OCI-LY1 (cell line): ENCODE measurements around the gene METTL22.

ENCODE experiments used
- H2AFZ ChIP-seq: fragments of 200-600 bp; sonication (generic), shearing (Covaris generic); 2 replicates; pipeline ENCODE4 v1.6.0; 2014; ENCODE audit warnings: antibody characterized with exemption, mild to moderate bottlenecking, low read length
- H3F3A ChIP-seq: fragments of 200-600 bp; sonication (generic), shearing (Covaris generic); 2 replicates; pipeline ENCODE4 v1.6.0; 2014; ENCODE audit warnings: mild to moderate bottlenecking, antibody characterized with exemption, low read length, moderate library complexity; ENCODE audit not compliant: insufficient read depth
- H3K27ac ChIP-seq: fragments of 200-600 bp; sonication (generic); 2 replicates; pipeline ENCODE4 v1.5.1; 2014; ENCODE audit warnings: low read length, mixed run types, mild to moderate bottlenecking, low read depth; ENCODE audit not compliant: poor library complexity, severe bottlenecking
- H3K27me3 ChIP-seq: fragments of 200-600 bp; sonication (generic); 2 replicates; pipeline ENCODE4 v1.6.0; 2014; ENCODE audit warnings: antibody characterized with exemption, mild to moderate bottlenecking, low read length, moderate library complexity; ENCODE audit not compliant: insufficient read depth
- H3K36me3 ChIP-seq: fragments of 200-600 bp; sonication (generic); 2 replicates; pipeline ENCODE4 v1.6.1; 2014; ENCODE audit warnings: mild to moderate bottlenecking, antibody characterized with exemption, low read length, moderate library complexity, mixed read lengths; ENCODE audit not compliant: insufficient read depth
- H3K4me1 ChIP-seq: fragments of 200-600 bp; sonication (generic); 2 replicates; pipeline ENCODE4 v1.5.1; 2014; ENCODE audit warnings: mild to moderate bottlenecking, low read length, moderate library complexity; ENCODE audit not compliant: insufficient read depth, severe bottlenecking
- H3K4me2 ChIP-seq: fragments of 200-600 bp; sonication (generic), shearing (Covaris generic); 2 replicates; pipeline ENCODE4 v1.6.1; 2014; ENCODE audit warnings: low read length
- H3K4me3 ChIP-seq: fragments of 200-600 bp; sonication (generic); 2 replicates; pipeline ENCODE4 v1.5.1; 2014; ENCODE audit warnings: low read length, low read depth, mild to moderate bottlenecking, mixed read lengths; ENCODE audit not compliant: poor library complexity, severe bottlenecking
- H3K79me2 ChIP-seq: fragments of 200-600 bp; shearing (Covaris generic); 2 replicates; pipeline ENCODE4 v1.6.1; 2016; ENCODE audit warnings: mixed run types, low read length, mixed read lengths; ENCODE audit not compliant: insufficient read depth
- H3K9ac ChIP-seq: fragments of 200-600 bp; sonication (generic), shearing (Covaris generic); 2 replicates; pipeline ENCODE4 v1.6.1; 2014; ENCODE audit warnings: mild to moderate bottlenecking, low read length, mixed read lengths
- H3K9me2 ChIP-seq: fragments of 200-600 bp; sonication (generic), shearing (Covaris generic); 2 replicates; pipeline ENCODE4 v1.6.1; 2014; ENCODE audit warnings: low read depth, mild to moderate bottlenecking, low read length, mixed read lengths
- H3K9me3 ChIP-seq: fragments of 200-600 bp; shearing (Covaris generic); 2 replicates; pipeline ENCODE4 v1.6.1; 2014; ENCODE audit warnings: low read length, mixed read lengths
- H4K20me1 ChIP-seq: fragments of 200-600 bp; sonication (generic), shearing (Covaris generic); 2 replicates; pipeline ENCODE4 v1.6.0; 2016; ENCODE audit warnings: mild to moderate bottlenecking, low read length; ENCODE audit not compliant: insufficient read depth
- CTCF ChIP-seq: fragments of 200-600 bp; sonication (generic), shearing (Covaris generic); IDR thresholded peaks from 2 replicates; pipeline ENCODE4 v1.5.1; 2017; ENCODE audit warnings: mild to moderate bottlenecking, antibody characterized with exemption, low read length, moderate library complexity, mixed read lengths
- EZH2 ChIP-seq: fragments of 200-600 bp; sonication (generic), shearing (Covaris generic); IDR thresholded peaks from 2 replicates; pipeline ENCODE4 v1.8.0; 2017; ENCODE audit warnings: borderline replicate concordance, mixed run types, mild to moderate bottlenecking, antibody characterized with exemption, low read length, moderate library complexity, mixed read lengths

METTL22 gene

GRCh38 chr16:8583732-8584131 is 37.8 kb upstream of the METTL22 start:
- H3K27me3 ChIP-seq = no peaks in the 10 kb centered on the region
- TF ChIP-seq EZH2 (no peak), CTCF (no peak)
- no peaks in the 10 kb centered on the region for H3K9me2 ChIP-seq
- H3K27ac ChIP-seq = no peak overlapping the region
- H4K20me1 ChIP-seq = no peaks in the 10 kb centered on the region
- no peak overlapping the region for H3K9ac ChIP-seq
- H3F3A ChIP-seq = no peaks in the 10 kb centered on the region
- no peak overlapping the region for H3K4me2 ChIP-seq
- H3K36me3 ChIP-seq = no peaks in the 10 kb centered on the region
- no peaks in the 10 kb centered on the region for H3K79me2 ChIP-seq
- no peak overlapping the region for H2AFZ ChIP-seq
- no peak overlapping the region for H3K4me3 ChIP-seq
- H3K9me3 ChIP-seq = no peaks in the 10 kb centered on the region
- peaks cover 6% of the 10 kb centered on the region for H3K4me1 ChIP-seq

- no peaks in the 10 kb centered on the region for H4K20me1 ChIP-seq
- H3K4me2 ChIP-seq = no peak overlapping the region
- H3K4me1 ChIP-seq = peaks cover 6% of the 10 kb centered on the region
These were observed 36.5 kb upstream of the METTL22 start for GRCh38 chr16:8585041-8585440.

GRCh38 chr16:8585857-8586256 is 35.6 kb upstream of the METTL22 start:
- TF ChIP-seq CTCF = no peak
- no peak overlapping the region for H2AFZ ChIP-seq

More at GRCh38 chr16:8585041-8585440, 36.5 kb upstream of the METTL22 start:
- no peaks in the 10 kb centered on the region for H3K9me2 ChIP-seq
- H3K9me3 ChIP-seq = no peaks in the 10 kb centered on the region
- TF ChIP-seq CTCF = no peak
- no peak for TF ChIP-seq EZH2
- H3F3A ChIP-seq = no peaks in the 10 kb centered on the region
- H3K79me2 ChIP-seq = no peaks in the 10 kb centered on the region
- no peaks in the 10 kb centered on the region for H3K36me3 ChIP-seq
- no peak overlapping the region for H2AFZ ChIP-seq
- no peaks in the 10 kb centered on the region for H3K27me3 ChIP-seq
- no peak overlapping the region for H3K27ac ChIP-seq
- H3K9ac ChIP-seq = no peak overlapping the region
- no peak overlapping the region for H3K4me3 ChIP-seq

More at GRCh38 chr16:8585857-8586256, 35.6 kb upstream of the METTL22 start:
- Histone ChIP-seq H3K36me3 (no peaks in the 10 kb centered on the region), H3K9me3 (no peaks in the 10 kb centered on the region), H3K4me1 (peaks cover 6% of the 10 kb centered on the region), H3F3A (no peaks in the 10 kb centered on the region), H3K9ac (no peak overlapping the region), H3K79me2 (no peaks in the 10 kb centered on the region), H3K4me3 (no peak overlapping the region), H3K27me3 (no peaks in the 10 kb centered on the region), H4K20me1 (no peaks in the 10 kb centered on the region), H3K4me2 (no peak overlapping the region), H3K27ac (no peak overlapping the region), H3K9me2 (no peaks in the 10 kb centered on the region)
